IMR-90 (cell line): ENCODE data around the gene SPAG8.

Experiments
- CEBPB ChIP-seq: IDR thresholded peaks from 2 replicates; pipeline ENCODE4 v1.6.1; 2012; ENCODE audit warnings: low read depth, low read length, improper control_type of control experiment
- CTCF ChIP-seq: conservative IDR thresholded peaks from 2 replicates; pipeline ENCODE4 v1.5.1; 2012; ENCODE audit warnings: mild to moderate bottlenecking, low read depth, low read length, improper control_type of control experiment
- MAFK ChIP-seq: IDR thresholded peaks from 2 replicates; pipeline ENCODE4 v1.6.1; 2012; ENCODE audit warnings: low read depth, low read length, improper control_type of control experiment
- MXI1 ChIP-seq: IDR thresholded peaks from 2 replicates; pipeline ENCODE4 v1.6.1; 2012; ENCODE audit warnings: low read depth, mild to moderate bottlenecking, low read length, moderate library complexity, borderline replicate concordance
- POLR2A ChIP-seq: IDR thresholded peaks from 2 replicates; pipeline ENCODE4 v1.6.1; 2012; ENCODE audit warnings: mild to moderate bottlenecking, low read depth, low read length

DNA sequence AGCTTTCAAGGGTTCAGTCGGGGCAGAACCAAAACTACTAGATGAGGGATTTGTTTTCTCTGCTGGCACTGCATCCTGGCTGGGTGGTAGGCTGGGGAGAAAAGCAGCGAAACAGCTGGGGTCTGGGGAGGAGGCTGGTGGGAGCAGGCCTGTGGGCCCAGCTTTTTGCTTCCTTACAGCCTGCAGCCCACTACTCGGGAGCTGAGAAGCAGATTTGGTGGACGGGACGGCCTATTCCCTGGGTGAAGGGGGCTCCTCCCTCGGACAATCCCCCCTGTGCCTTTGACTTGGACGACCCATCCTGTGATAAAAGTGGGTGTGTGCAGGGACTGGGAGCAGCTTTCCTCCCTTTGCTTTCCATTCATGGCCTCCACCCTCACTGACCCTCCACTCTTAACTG, 11.5 kb downstream of the SPAG8 start:
- TF ChIP-seq MAFK (no peak), CTCF (no peak), POLR2A (no peak), MXI1 (no peak), CEBPB (no peak)
